Panc1 (cell line): ENCODE measurements around the gene SEMA7A. TPM values are rescaled to one million over a fixed set of nuclear protein-coding genes. Genes with fewer than 3 reads are reported as not detected.
A peak's percentile ranks its signal among the peaks of the same experiment; 100 is the strongest.

ENCODE experiments used
- ATAC-seq: fragments of 200-7000 bp; cut with Tn5 transposase; 2 replicates; pipeline ENCODE4 v1.9.1; 2020; ENCODE audit warnings: mild to moderate bottlenecking, moderate library complexity
- BruUV-seq: library from RNA; stranded (reverse); fragments of 400-500 nt; replicated peaks from 2 replicates; lab custom pipeline; 2021; lab: Mats Ljungman, UMichigan
- CTCF ChIA-PET: fragments of 300-600 bp; sonication (Branson Sonifier 250); formaldehyde crosslinking; loops from one replicate; lab custom pipeline; 2022; ENCODE audit warnings: antibody characterized with exemption; lab: Charles Lee
- POLR2A ChIA-PET: fragments of 300-600 bp; sonication (Branson Sonifier 250); formaldehyde crosslinking; loops from one replicate; lab custom pipeline; 2022; ENCODE audit warnings: antibody characterized with exemption; lab: Charles Lee
- DNase-seq: peaks from one replicate; pipeline ENCODE4 v3.0.0-alpha.2; 2010; ENCODE audit warnings: low read depth, low spot score
- H3K27ac ChIP-seq: 2 replicates; pipeline ENCODE4 v1.5.1; 2011; ENCODE audit warnings: mild to moderate bottlenecking, low read length, inconsistent platforms
- H3K27me3 ChIP-seq: fragments of 200-500 bp; sonication (Bioruptor generic); 2 replicates; pipeline ENCODE4 v1.6.0; 2014; ENCODE audit warnings: low read length, inconsistent platforms; ENCODE audit not compliant: control insufficient read depth, insufficient read depth
- H3K36me3 ChIP-seq: fragments of 200-500 bp; sonication (Bioruptor generic); 2 replicates; pipeline ENCODE4 v1.5.1; 2014; ENCODE audit warnings: inconsistent platforms, mild to moderate bottlenecking, low read length, moderate library complexity; ENCODE audit not compliant: control insufficient read depth, insufficient read depth
- H3K4me1 ChIP-seq: 2 replicates; pipeline ENCODE4 v1.5.1; 2011; ENCODE audit warnings: inconsistent platforms, mild to moderate bottlenecking, low read length, moderate library complexity; ENCODE audit not compliant: control insufficient read depth, insufficient read depth
- H3K4me3 ChIP-seq, 2 experiments: 2 replicates each; pipeline ENCODE4 v1.5.1; 2011 to 2012; ENCODE audit warnings: low read depth in 2 of 2, low read length in 2 of 2, mild to moderate bottlenecking in 2 of 2, inconsistent platforms in 1 of 2, moderate library complexity in 1 of 2
- H3K9me3 ChIP-seq: fragments of 200-500 bp; sonication (Bioruptor generic); 2 replicates; pipeline ENCODE4 v1.5.1; 2014; ENCODE audit warnings: low read depth, mild to moderate bottlenecking, inconsistent platforms, low read length, moderate library complexity; ENCODE audit not compliant: control insufficient read depth, insufficient read depth
- CTCF ChIP-seq: fragments of 450-650 bp; IDR thresholded peaks from 2 replicates; pipeline ENCODE4 v1.5.1; 2017; ENCODE audit warnings: mild to moderate bottlenecking
- POLR2AphosphoS5 ChIP-seq: IDR thresholded peaks from 2 replicates; pipeline ENCODE4 v1.6.1; 2012; ENCODE audit warnings: mild to moderate bottlenecking, low read depth, low read length, moderate library complexity
- REST ChIP-seq, 2 experiments: IDR thresholded peaks; 2 replicates each; pipeline ENCODE4 v1.6.1; 2011 to 2012; ENCODE audit warnings: low read depth in 2 of 2, control low read depth in 1 of 2, low read length in 1 of 2, mild to moderate bottlenecking in 1 of 2, moderate library complexity in 1 of 2; ENCODE audit not compliant: insufficient read depth in 1 of 2
- SIN3A ChIP-seq: IDR thresholded peaks from 2 replicates; pipeline ENCODE4 v1.6.1; 2012; ENCODE audit warnings: low read depth, mild to moderate bottlenecking, low read length, moderate library complexity, borderline replicate concordance; ENCODE audit not compliant: insufficient read depth
- TCF7L2 ChIP-seq: IDR thresholded peaks from 2 replicates; pipeline ENCODE4 v1.6.1; 2011; ENCODE audit warnings: mild to moderate bottlenecking, low read depth, low read length, inconsistent platforms
- in situ Hi-C: cut with HindIII; loops from 2 replicates; pipeline ENCODE4 v1.10.0; 2016; ENCODE audit warnings: low sequenced_read_pairs, low pct_unique_long_range_greater_than_20kb
- intact Hi-C: fragments of 100-400 bp; cut with micrococcal nuclease; formaldehyde crosslinking; loops from one replicate; pipeline ENCODE4 v1.10.0; 2022; ENCODE audit not compliant: unreplicated experiment
- total RNA-seq: library from RNA; stranded (reverse); gene quantifications from one replicate; pipeline ENCODE4 v1.2.1, GENCODE V29; 2021; ENCODE audit not compliant: unreplicated experiment

The SEMA7A gene
- total RNA-seq, 1 experiment from 2014 or later = 11.2 TPM

- Histone ChIP-seq H3K4me3 (no peak overlapping the region), H3K9me3 (no peaks in the 10 kb centered on the region), H3K4me1 (peaks cover 55% of the 10 kb centered on the region), H3K27ac (peak overlapping the region; percentile 74), H3K27me3 (no peaks in the 10 kb centered on the region), H3K36me3 (no peaks in the 10 kb centered on the region)
- ChIA-PET POLR2A (interaction anchor here (0.7 kb wide), 2 partner anchors 8 to 1029 kb away, joined by 3 read pairs; partner anchors contain the start of gene SIN3A), CTCF (no interaction called here)
- DNase-seq (peak; percentile 35), ATAC-seq (peak; percentile 78)
- TF ChIP-seq CTCF (no peak), TCF7L2 (0 out of 2 replicates have a peak, but pooled peaks have one; percentile 25), POLR2AphosphoS5 (0 out of 2 replicates have a peak, but pooled peaks have one; percentile 44), SIN3A (no peak), REST (IDR thresholded peaks at IDR 0.05; ENCODE audit: insufficient read depth in 1 of 2, low read depth in 2 of 2, low read length in 1 of 2) (no peak)
- no TSS peak for BruUV-seq
- intact Hi-C loops (no loop called here), in situ Hi-C loops (no loop called here)
Observed at GRCh38 chr15:74422652-74423430, 10.9 kb downstream of the SEMA7A start.

- peak; percentile 14 for ATAC-seq
- Histone ChIP-seq H3K4me3 (no peak overlapping the region), H3K36me3 (no peaks in the 10 kb centered on the region), H3K27me3 (no peaks in the 10 kb centered on the region), H3K4me1 (peaks cover 55% of the 10 kb centered on the region), H3K27ac (peak overlapping the region; percentile 74), H3K9me3 (no peaks in the 10 kb centered on the region)
- no TSS peak for BruUV-seq
- ChIA-PET POLR2A (interaction anchor here (0.7 kb wide), 1 partner anchor 1029 kb away, joined by 3 read pairs; the partner anchor contains the start of gene SIN3A), CTCF (no interaction called here)
- intact Hi-C loops = no loop called here
- DNase-seq = no peak
- in situ Hi-C loops = no loop called here
- TF ChIP-seq REST (IDR thresholded peaks at IDR 0.05; ENCODE audit: insufficient read depth in 1 of 2, low read depth in 2 of 2, low read length in 1 of 2) (no peak), SIN3A (no peak), CTCF (no peak), POLR2AphosphoS5 (no peak), TCF7L2 (no peak)
Observed at GRCh38 chr15:74422265-74422651, 11.5 kb downstream of the SEMA7A start.
